ENCODE measurements around the gene RPRML. TPM values are rescaled to one million over a fixed set of nuclear protein-coding genes. Genes with fewer than 3 reads are reported as not detected.
"Not testable (repeated sequence)": the region's sequence is repeated elsewhere in the genome, so short reads cannot be mapped to it uniquely, and the experiment has no call there.

Gene RPRML
- polyA plus RNA-seq (ENCODE audit: low read depth in 6 of 6), result 1 to 10 TPM in 1 of 6 donors, under 1 TPM in 4, not detected in 1; 0.42 to 1.5 (median 0.82) TPM

DNA sequence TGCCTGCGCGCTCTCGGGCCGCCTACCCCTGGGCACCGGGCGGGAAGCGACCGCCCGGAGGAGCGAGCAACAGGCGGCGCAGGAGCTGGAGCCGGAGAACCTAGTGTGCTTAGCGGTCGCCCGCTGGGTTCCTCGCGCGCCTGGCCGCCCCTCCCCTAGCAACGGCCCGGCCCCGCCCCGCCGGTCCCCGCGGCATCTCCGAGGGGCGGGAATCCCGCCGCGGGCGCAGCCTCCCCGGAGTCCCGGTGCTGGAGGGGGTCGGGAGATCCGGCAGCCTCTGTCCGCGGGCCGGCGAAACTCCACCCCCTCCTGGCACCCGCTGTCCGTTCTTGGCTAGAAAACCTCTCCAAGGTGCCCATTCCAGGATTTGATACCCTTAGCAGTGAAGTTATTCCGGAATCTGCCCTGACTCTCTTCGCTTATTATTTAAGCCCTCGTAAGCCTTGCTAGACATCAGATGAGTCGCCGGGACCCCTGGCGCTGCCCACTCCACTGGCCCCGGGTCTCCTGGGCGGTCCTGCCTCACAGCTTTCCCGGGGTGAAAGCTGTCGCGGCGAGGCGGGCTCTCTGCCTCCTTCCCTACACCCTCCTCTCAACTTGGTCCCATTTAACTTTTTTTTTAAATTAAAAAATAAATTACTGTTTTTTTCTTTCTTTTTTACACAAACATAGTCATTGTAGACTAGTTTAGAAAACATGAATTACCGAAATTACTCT lies at the start of gene RPRML:
RPRML (minus strand) TSS at position 107 of the 717 bp plus-strand sequence. CDS start 246 bp downstream, outside the sequence.
- peak within 1 kb of the TSS in 1 of 6 donors; percentile 39 for H3K27ac Mint-ChIP-seq
- H3K4me1 Mint-ChIP-seq, result peaks cover 18 to 27% (median 19%) of the 10 kb centered on the region in 3 donors
- no peaks in the 10 kb centered on the region for H3K36me3 Mint-ChIP-seq
- peaks cover 18 to 30% (median 21%) of the 10 kb centered on the region in 3 donors for H3K27me3 Mint-ChIP-seq
- peak; percentile 29 for DNase-seq
- H3K4me3 Mint-ChIP-seq, result peak within 1 kb of the TSS; percentile 44 to 95 (median 90)
- peaks cover 0 to 1% (median 0%) of the 10 kb centered on the region in 7 donors for H3K9me3 Mint-ChIP-seq
- ATAC-seq (ENCODE audit: low read depth in 2 of 2), result peak; percentile 73 to 75

DNA sequence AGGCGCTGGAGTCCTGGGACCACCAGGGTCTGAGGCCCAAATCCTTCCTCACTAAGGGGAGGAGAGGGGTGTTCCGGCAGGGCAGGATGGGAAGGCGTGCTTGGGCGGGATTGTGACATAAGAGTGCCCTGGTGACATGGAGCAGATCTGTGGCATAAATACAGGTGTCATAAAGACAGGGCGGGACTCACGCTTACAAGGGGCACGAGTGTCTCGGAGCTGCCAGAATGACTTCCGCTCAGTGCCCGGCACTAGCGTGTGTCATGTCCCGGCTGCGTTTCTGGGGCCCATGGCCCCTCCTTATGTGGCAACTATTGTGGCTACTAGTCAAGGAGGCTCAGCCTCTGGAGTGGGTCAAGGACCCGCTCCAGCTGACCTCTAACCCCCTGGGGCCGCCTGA lies 37.9 kb upstream of the RPRML start:
- H3K9me3 Mint-ChIP-seq; H3K4me1 Mint-ChIP-seq; H3K4me3 Mint-ChIP-seq; H3K27ac Mint-ChIP-seq; ATAC-seq (ENCODE audit: low read depth in 2 of 2); H3K27me3 Mint-ChIP-seq; DNase-seq: not testable (repeated sequence)
- peaks cover 16 to 17% of the 10 kb centered on the region in 2 donors for H3K36me3 Mint-ChIP-seq

DNA sequence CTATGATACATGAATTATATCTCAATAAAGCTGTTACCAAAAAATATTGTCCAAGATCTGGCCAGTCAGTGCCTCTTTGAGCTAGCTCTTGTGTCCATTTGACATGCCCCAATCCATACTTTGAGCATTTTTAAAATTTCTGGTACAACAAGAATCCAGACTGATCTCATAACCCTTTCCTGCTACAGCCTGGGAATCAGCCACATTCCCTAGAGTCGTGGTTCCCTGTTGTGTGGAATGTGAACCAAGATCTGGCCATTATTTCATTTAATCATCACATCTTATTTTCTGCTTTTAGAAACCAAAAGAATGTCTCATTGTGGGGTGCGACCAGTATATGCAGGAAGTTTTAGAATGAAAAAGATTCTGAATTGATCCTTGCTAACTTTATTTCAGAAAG lies 34.3 kb upstream of the RPRML start:
- ATAC-seq (ENCODE audit: low read depth in 2 of 2) (no peak), DNase-seq (no peak)
- Mint-ChIP-seq H3K4me1 (peaks cover 3 to 10% (median 9%) of the 10 kb centered on the region in 3 donors), H3K27ac (no peak overlapping the region), H3K9me3 (no peaks in the 10 kb centered on the region), H3K4me3 (peak overlapping the region in 1 of 8 donors; percentile 15), H3K36me3 (peaks cover 0 to 6% of the 10 kb centered on the region in 2 donors), H3K27me3 (no peaks in the 10 kb centered on the region)

DNA sequence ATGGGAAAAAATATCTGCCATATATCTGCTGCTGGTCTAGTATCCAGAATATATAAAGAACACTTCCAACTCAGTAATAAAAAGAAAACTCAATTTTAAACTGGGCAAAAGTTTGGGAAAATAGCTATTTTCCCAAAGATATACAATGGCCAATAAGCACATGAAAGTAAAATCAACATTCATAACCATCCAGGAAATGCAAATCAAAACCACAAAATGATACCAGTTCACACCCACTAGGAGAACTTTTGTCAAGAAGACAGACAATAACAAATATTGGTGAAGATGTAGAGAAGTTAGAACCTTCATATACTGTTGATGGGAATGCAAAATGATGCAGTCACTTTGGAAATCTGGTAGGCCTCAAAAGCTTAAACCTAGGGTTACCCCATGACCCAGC lies 33.4 kb upstream of the RPRML start:
- no peaks in the 10 kb centered on the region for H3K9me3 Mint-ChIP-seq
- H3K36me3 Mint-ChIP-seq, result peaks cover 0 to 6% of the 10 kb centered on the region in 2 donors
- peaks cover 3 to 10% (median 9%) of the 10 kb centered on the region in 3 donors for H3K4me1 Mint-ChIP-seq
- DNase-seq, result no peak
- no peak overlapping the region for H3K27ac Mint-ChIP-seq
- no peak for ATAC-seq (ENCODE audit: low read depth in 2 of 2)
- H3K4me3 Mint-ChIP-seq, result no peak overlapping the region
- H3K27me3 Mint-ChIP-seq, result no peaks in the 10 kb centered on the region

DNA sequence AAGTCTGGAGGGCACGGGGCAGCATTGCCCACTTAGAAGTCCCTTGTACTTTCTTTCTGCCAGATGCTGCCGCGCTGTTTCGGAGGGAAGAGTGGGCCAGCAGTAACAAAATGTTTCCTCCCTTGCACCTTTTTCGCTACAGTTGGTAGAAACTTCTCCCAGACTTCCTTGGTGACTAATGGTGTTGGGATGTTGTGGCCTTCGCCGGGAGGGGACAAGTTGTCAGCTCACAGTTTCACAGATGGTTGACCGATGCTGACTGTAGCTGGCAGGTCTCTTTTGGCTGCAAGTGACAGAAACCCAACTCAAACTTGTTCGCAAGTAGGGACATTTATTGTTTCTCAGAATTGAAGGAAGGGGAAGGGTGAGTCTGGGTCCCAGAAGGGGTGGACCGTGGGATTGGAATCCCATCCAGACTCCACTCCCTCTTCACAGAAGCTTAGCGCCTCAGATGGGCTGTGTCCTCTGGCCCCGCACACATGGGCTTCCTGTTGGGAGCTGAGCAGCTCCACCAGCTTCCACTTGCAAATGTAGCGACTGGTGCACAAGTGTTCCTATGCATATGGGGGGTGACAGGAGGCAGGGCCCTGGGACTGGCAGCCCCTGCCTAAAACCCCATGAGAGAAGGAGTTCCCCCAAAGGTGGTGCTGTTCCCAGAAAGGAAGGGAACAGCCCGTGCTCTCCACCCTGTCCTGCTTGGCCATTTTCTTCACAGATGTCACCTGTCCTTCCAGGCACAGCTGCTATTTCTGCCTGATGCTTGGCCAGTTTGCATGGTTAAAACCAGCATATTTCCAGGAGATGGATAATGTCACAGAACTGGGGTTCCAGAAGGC lies 30.9 kb upstream of the RPRML start:
- peaks cover 0 to 6% of the 10 kb centered on the region in 2 donors for H3K36me3 Mint-ChIP-seq
- no peaks in the 10 kb centered on the region for H3K27me3 Mint-ChIP-seq
- H3K9me3 Mint-ChIP-seq, result no peaks in the 10 kb centered on the region
- no peak overlapping the region for H3K4me3 Mint-ChIP-seq
- H3K27ac Mint-ChIP-seq, result no peak overlapping the region
- DNase-seq, result no peak
- H3K4me1 Mint-ChIP-seq, result peaks cover 3 to 10% (median 9%) of the 10 kb centered on the region in 3 donors
- no peak for ATAC-seq (ENCODE audit: low read depth in 2 of 2)

DNA sequence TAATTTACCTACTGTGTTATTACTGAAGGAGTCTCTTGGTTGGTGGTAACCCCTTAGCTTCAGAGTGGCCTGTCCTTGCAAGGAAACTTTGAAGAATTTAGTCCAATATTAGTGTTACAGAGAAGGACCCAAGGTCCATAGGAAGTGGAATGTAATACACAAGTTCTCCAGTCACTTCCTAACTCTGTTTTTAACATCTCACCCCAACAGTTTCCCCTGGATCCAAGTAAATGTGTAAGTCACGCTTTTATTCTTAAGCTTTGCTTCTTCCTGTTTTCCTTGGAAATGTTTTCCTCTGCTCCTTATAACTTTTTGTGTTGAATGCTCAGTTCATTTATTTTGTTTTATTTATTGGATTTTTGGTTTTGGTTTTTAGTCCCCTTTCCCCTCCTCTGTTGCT lies 25.9 kb upstream of the RPRML start:
- DNase-seq (no peak), ATAC-seq (ENCODE audit: low read depth in 2 of 2) (no peak)
- peak overlapping the region in 2 of 6 donors; percentile 13 to 63 for H3K27ac Mint-ChIP-seq
- no peaks in the 10 kb centered on the region for H3K27me3 Mint-ChIP-seq
- no peaks in the 10 kb centered on the region for H3K9me3 Mint-ChIP-seq
- no peak overlapping the region for H3K4me3 Mint-ChIP-seq
- H3K36me3 Mint-ChIP-seq, result no peaks in the 10 kb centered on the region
- peaks cover 8 to 16% (median 10%) of the 10 kb centered on the region in 3 donors for H3K4me1 Mint-ChIP-seq

DNA sequence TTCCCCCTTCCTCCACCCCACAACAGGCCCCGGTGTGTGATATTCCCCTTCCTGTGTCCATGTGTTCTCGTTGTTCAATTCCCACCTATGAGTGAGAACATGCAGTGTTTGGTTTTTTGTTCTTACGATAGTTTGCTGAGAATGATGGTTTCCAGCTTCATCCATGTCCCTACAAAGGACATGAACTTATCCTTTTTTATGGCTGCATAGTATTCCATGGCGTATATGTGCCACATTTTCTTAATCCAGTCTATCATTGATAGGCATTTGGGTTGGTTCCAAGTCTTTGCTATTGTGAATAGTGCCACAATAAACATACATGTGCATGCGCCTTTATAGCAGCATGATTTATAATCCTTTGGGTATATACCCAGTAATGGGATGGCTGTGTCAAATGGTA lies 24.8 kb upstream of the RPRML start:
- H3K9me3 Mint-ChIP-seq; ATAC-seq (ENCODE audit: low read depth in 2 of 2); H3K27me3 Mint-ChIP-seq; DNase-seq; H3K4me3 Mint-ChIP-seq; H3K36me3 Mint-ChIP-seq: not testable (repeated sequence)
- peaks cover 8 to 16% (median 10%) of the 10 kb centered on the region in 3 donors for H3K4me1 Mint-ChIP-seq
- peak overlapping the region in 1 of 6 donors; percentile 91 for H3K27ac Mint-ChIP-seq

DNA sequence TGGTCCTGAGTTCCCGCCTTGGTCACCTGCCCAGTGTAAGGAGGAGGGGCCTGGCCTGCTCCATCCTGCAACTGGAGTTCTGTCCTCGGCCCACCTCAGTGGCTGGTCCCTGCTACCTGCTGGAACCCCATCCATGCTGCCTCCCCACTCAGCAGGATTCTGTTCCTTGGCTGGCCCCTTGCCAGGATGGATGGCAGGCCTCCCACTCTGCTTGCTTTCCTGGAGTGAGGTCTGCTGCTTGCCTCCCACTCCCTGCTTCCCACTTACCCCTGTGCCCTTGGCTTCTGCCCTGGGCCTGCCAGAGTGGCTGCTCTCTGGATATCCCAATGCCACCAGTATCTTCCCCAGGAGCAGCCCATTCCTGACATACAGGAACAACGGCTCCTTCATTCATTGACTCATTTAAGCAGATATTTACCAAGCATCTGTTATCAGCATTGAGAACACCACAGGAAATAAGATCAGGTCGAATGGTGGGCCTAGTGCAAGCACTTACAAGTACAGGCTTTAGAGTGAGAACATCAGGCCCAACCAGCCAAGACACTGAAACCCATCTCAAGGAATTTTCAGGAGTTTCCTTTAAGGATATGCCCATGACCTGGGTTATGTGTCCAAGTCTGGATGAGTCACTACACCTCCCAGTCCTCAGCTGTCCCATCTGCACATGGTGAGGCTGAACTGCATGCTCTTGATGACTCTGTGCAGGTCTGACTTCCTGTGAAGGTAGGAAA lies 17.0 kb upstream of the RPRML start:
- Mint-ChIP-seq H3K9me3 (no peaks in the 10 kb centered on the region), H3K27ac (peak overlapping the region in 1 of 6 donors; percentile 3), H3K36me3 (no peaks in the 10 kb centered on the region), H3K4me1 (peaks cover 9 to 61% (median 40%) of the 10 kb centered on the region in 3 donors), H3K27me3 (no peaks in the 10 kb centered on the region), H3K4me3 (peak overlapping the region in 1 of 8 donors; percentile 3)
- no peak for DNase-seq
- ATAC-seq (ENCODE audit: low read depth in 2 of 2), result no peak

DNA sequence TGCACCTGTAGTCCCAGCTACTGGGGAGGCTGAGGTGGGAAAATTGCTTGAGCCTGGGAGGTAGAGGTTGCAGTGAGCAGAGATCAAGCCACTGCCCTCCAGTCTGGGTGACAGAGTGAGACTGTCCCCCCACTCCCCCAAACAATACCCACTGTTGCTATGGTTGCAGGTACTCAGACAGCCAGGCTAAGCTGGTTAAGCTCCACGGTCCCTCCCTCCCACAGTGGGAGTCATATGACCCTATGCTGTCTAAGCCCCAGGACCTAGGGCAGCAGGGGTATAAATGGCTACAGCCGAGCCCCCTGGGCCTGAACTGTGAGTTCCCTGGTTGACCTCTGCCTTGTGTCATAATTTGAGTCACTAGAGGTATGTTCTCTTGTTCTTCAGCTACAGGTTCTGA lies 15.9 kb upstream of the RPRML start:
- Mint-ChIP-seq H3K36me3 (no peaks in the 10 kb centered on the region), H3K4me3 (peak overlapping the region in 1 of 8 donors; percentile 40), H3K27ac (peak overlapping the region in 1 of 6 donors; percentile 33)

DNA sequence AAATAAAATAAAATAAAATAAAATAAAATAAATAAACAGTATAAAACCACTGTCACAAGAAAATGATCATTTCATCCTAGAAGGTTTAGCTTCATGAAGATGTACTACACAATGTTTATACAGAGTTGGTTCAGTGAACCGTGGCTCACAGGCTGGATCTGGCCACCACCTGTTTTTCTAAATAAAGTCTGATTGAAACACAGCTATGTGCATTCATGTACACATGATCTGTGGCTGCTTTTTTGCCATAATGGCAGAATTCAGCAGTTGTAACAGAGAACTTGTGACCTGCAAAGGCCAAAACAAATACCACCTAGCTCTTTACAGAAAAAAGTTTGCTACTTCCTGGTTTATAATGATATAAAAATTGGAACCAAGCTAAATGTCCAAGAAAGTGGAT lies 12.6 kb upstream of the RPRML start:
- peak; percentile 97 to 98 for ATAC-seq (ENCODE audit: low read depth in 2 of 2)

More for the DNA sequence above, 15.9 kb upstream of the RPRML start:
- DNase-seq, result no peak
- no peak for ATAC-seq (ENCODE audit: low read depth in 2 of 2)
- no peaks in the 10 kb centered on the region for H3K27me3 Mint-ChIP-seq
- peaks cover 14 to 65% (median 51%) of the 10 kb centered on the region in 3 donors for H3K4me1 Mint-ChIP-seq
- H3K9me3 Mint-ChIP-seq, result peaks cover 0 to 1% (median 0%) of the 10 kb centered on the region in 7 donors

DNA sequence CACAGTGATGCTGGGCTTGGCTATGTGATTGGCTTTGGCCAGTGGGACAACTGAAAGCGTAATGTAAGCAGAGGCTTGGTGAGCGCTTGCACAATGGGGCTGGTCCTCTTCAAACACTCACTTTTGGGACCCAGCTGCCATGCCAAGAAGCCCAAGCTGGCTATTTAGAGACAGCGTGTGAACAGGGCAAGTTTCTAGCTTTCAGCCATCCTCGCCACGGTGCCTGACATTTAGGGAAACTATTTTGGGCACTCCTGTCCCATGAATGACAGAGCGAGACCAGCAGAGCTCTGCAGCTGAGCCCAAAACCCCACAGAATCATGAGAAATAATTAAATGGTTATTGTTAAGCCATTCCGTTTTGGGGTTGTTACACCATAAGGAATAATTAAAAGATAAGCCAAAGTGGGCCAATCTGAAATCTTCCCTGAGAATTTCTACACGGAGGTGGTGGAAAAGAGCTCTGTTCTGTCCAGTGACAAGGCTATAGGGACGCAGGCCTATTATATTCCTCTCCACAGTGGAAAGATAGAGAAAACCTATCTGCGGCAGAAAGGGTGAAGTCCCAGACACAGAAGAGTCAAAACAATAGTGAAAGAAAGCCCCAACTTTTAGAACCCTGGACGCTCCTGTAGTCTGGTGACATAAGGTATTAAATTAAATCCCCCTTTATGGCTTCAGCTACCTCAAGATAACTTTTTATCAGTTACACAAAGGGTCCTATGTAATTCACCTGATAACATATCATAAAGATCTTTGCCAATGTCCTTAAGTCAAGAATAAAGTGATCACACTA lies 10.8 kb upstream of the RPRML start:
- no peak for DNase-seq
- H3K4me3 Mint-ChIP-seq, result peak overlapping the region in 5 of 8 donors; percentile 25 to 80 (median 50)
- no peaks in the 10 kb centered on the region for H3K36me3 Mint-ChIP-seq
- ATAC-seq (ENCODE audit: low read depth in 2 of 2), result no peak
- peaks cover 11 to 53% (median 44%) of the 10 kb centered on the region in 3 donors for H3K4me1 Mint-ChIP-seq
- no peaks in the 10 kb centered on the region for H3K27me3 Mint-ChIP-seq
- peak overlapping the region in 4 of 6 donors; percentile 19 to 92 (median 24) for H3K27ac Mint-ChIP-seq
- H3K9me3 Mint-ChIP-seq, result peaks cover 0 to 1% (median 0%) of the 10 kb centered on the region in 7 donors

More for the DNA sequence above, 12.6 kb upstream of the RPRML start:
- Mint-ChIP-seq H3K36me3 (no peaks in the 10 kb centered on the region), H3K9me3 (peaks cover 0 to 1% (median 0%) of the 10 kb centered on the region in 7 donors), H3K27ac (peak overlapping the region in 2 of 6 donors; percentile 21 to 68), H3K4me3 (peak overlapping the region in 6 of 8 donors; percentile 19 to 85 (median 45)), H3K27me3 (no peaks in the 10 kb centered on the region), H3K4me1 (peaks cover 15 to 66% (median 56%) of the 10 kb centered on the region in 3 donors)
- peak; percentile 45 for DNase-seq

DNA sequence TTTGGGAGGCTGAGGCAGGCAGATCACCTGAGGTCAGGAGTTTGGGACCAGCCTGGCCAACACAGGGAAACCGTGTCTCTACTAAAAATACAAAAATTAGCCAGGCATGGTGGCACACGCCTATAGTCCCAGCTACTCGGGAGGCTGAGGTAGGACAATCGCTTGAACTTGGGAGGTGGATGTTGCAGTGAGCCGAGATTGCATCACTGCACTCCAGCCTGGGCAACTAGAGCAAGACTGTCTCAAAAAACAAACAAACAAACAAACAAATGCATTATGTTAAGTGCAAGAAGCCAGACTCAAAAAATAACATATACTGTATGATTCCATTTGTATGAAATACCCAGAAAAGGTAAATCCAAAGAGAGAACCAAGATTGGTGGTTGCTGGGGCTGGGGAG lies 8.9 kb upstream of the RPRML start:
- H3K36me3 Mint-ChIP-seq; H3K9me3 Mint-ChIP-seq; H3K4me3 Mint-ChIP-seq; H3K27me3 Mint-ChIP-seq; ATAC-seq (ENCODE audit: low read depth in 2 of 2); DNase-seq: not testable (repeated sequence)
- H3K4me1 Mint-ChIP-seq, result peaks cover 11 to 41% (median 28%) of the 10 kb centered on the region in 3 donors
- H3K27ac Mint-ChIP-seq, result peak overlapping the region in 1 of 6 donors; percentile 1

Measured in naive B cell (primary cell).